GM18498 (cell line): Measurements from ENCODE around the gene ACAD9.
"Not testable (repeated sequence)": the region's sequence is repeated elsewhere in the genome, so short reads cannot be mapped to it uniquely, and the experiment has no call there.

Experiments
- ATAC-seq: cut with Tn5 transposase; IDR thresholded peaks from one replicate; pipeline ENCODE4 v1.9.1; 2021; ENCODE audit warnings: mild to moderate bottlenecking, moderate library complexity; ENCODE audit not compliant: unreplicated experiment

Gene ACAD9

GRCh38 chr3:128879125-128879969 lies at the start of gene ACAD9:
Gene ACAD9, plus strand, starts transcription at chr3:128879620. Its CDS starts 72 bp downstream, at chr3:128879692.
- peak; percentile 89 for ATAC-seq

DNA sequence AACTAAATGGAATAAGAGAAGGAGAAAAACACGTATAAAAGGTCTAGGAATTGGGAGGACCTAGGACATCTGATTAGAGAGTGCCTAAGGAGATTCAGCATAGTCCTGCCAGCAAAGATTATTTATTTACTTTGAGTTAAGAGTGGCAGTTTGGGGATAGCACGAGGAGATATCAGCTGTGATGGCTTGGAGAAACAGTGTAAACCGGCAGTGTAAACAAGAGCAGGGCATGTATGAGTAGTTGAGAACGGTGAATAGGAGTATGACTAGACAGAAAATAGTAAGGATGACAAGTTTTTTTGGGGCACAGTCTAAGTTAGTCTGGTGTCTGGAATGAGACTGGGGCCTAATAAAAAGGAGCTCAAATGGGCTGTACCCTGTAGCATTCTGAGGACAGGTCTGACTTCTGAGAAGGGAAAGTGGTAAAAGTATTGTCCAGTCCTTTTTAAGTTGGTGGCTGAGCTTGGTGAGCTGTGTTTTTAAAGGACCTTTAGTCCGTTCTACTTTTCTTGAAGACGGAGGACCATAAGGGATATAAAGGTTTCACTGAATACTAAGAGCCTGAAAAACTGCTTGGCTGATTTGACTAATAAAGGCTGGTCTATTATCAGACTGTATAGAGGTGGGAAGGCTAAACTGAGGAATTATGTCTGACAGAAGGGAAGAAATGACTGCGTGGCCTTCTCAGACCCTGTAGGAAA lies 49.3 kb upstream of the ACAD9 start:
- ATAC-seq: not testable (repeated sequence)

DNA sequence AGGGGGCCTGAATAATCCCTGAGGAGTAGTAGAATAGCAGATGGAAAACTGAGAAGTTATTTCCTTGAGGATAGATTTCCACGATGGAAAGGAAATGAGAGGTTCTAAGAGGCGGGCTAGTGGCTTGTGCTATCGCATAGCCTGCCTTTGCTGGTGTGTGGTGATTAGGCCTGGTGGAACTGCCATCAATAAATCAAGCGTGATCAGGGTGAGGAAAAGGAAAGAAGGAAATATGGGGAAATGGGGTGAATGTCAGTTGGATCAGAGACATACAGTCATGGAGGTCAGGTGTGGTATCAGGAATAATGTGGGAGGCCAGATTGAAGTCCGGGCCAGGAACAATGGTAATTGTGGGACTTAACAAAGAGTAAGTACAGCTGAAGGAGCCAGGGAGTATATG lies 48.7 kb upstream of the ACAD9 start:
- not testable (repeated sequence) for ATAC-seq

- not testable (repeated sequence) for ATAC-seq
Measured at GRCh38 chr3:128832979-128833378, 46.4 kb upstream of the ACAD9 start.

GRCh38 chr3:128835096-128835495 lies 44.3 kb upstream of the ACAD9 start:
- ATAC-seq: no peak

DNA sequence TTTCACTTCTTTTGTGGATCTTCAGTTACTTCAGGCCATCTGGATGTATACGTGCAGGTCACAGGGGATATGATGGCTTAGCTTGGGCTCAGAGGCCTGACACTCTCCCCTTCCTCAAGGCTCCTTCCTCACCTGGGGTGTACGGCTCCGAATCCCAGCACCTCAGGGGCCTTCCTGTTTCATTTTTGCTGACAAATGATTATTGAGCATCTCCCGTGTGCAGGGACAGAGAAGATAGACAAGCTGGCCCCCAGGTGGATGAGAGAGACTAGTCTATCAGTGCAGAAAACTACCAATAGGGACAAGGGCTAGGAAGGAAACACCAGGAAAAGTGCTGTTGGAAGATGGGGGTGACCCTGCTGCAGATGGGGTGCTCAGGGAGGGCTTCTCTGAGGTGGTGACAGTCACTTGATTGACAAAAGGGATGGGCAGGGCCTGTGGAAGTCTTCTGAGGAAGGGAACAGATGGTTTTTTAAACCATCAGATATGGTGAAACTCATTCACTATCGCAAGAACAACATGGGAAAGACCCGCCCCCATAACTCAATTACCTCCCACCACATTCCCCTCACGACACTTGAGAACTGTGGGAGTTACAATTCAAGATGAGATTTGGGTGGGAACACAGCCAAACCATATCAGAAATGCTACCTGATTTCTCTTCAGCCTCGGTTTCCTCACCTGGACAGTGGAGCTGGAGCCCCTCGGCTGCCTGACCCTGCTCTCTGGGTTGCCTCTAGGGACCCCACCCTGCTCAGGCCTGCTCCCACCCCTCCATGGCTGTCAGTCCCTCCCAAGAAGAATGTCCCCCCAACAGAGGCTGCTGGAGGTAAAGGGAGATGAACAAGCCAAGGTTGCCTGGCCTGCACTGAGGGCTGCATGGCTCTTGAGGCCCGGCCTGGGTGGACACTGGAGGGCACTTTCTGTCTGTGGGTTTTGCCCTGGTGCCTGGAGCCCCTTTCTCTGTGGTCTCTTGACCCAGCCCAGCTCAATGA lies 37.2 kb upstream of the ACAD9 start:
- no peak for ATAC-seq

- no peak for ATAC-seq
Measured at GRCh38 chr3:128844502-128844901, 34.9 kb upstream of the ACAD9 start.

- peak; percentile 9 for ATAC-seq
Measured at GRCh38 chr3:128845119-128845777, 34.2 kb upstream of the ACAD9 start.

DNA sequence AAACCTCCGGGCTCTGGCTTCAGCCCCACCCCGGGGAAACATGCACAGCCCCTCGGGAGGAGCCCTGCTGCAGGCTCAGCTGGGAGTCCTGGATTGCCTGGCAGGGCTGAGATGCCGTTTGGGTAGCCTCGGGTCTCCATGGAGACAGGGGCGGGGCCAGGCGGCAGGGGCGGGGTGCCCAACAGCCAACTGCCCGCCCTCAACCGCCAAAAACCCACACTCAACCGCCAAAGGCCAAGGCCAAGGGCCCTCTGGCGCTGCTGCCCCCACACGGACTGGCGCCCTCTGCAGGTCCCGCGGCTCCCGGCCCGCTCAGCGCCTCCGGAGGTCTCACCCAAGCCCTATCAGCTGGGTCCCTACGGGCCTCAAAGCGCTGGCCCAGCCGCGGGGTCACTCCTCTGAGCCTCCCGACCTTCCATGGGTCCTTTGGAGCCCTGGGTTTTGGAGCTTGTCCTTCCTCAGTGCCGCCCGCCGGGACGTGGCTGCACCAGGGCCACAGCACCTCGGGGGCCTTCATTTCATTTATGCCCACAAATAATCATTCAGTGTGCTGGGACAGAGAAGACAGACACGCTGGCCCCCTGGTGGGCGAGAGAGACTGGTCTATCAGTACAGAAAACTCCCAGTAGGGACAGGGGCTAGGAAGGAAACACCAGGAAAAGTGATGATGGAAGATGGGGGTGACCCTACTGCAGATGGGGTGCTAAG lies 33.5 kb upstream of the ACAD9 start:
- ATAC-seq: peak; percentile 72

GRCh38 chr3:128846486-128846891 lies 32.9 kb upstream of the ACAD9 start:
- no peak for ATAC-seq

- no peak for ATAC-seq
Measured at GRCh38 chr3:128847666-128848370, 31.6 kb upstream of the ACAD9 start.

GRCh38 chr3:128848936-128849335 lies 30.5 kb upstream of the ACAD9 start:
- no peak for ATAC-seq

GRCh38 chr3:128849911-128850455 lies 29.4 kb upstream of the ACAD9 start:
- ATAC-seq: no peak

GRCh38 chr3:128850544-128850943 lies 28.9 kb upstream of the ACAD9 start:
- ATAC-seq: no peak

DNA sequence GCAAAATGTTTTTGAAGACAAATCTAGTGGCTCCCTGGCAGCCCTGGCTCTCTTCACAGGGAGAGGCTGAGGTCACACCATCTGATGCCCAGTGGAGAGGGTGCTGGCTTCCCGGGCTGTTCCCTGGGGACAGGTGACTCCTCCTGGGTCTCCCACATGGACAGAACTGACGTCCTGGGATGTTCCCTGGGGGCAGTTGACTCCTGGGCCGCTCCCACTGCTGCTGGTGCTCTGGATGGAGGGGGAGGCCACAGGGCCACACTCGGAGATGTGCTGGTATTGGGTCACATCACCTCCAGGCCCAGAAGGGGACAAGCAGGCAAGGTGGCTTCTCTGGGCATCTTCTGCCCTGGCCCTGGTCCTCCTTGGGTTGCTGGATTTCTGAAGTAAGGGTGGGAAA lies 27.8 kb upstream of the ACAD9 start:
- no peak for ATAC-seq

GRCh38 chr3:128853826-128854225 lies 25.6 kb upstream of the ACAD9 start:
- no peak for ATAC-seq

- ATAC-seq: no peak
Measured at GRCh38 chr3:128854475-128854874, 24.9 kb upstream of the ACAD9 start.

- ATAC-seq: no peak
Measured at GRCh38 chr3:128855569-128855968, 23.9 kb upstream of the ACAD9 start.

DNA sequence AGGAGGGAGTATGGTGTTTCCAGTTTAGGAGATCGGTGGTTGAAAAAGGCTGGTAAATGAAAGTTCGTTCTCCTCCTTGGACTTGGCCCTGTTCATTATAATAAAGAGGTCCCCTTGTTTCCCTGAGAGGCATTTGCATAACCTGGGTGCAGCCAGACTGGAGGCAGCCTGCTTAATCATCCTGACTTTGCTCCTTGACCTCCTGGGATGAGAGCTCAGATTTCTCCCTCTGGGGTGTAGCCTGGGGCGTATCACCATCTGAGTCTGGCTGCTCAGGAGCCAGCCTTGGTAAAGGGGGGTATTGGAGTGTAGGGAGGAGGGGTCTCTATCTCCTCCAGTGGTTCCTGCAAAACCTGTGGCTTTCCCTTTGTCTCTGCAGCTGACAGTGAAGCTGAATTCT lies 21.3 kb upstream of the ACAD9 start:
- ATAC-seq: no peak
